NB4 (cell line): ENCODE results near the gene CFAP58.

Experiments
- CTCF ChIP-seq: IDR thresholded peaks from one replicate; pipeline ENCODE4 v1.5.1; 2012; ENCODE audit warnings: low read depth, low read length
- MAX ChIP-seq: IDR thresholded peaks from 2 replicates; pipeline ENCODE4 v1.6.1; 2011; ENCODE audit warnings: low read depth, low read length
- POLR2A ChIP-seq: IDR thresholded peaks from 2 replicates; pipeline ENCODE4 v1.6.1; 2011; ENCODE audit warnings: mild to moderate bottlenecking; ENCODE audit not compliant: insufficient read length; ENCODE audit errors: extremely low read depth

GRCh38 chr10:104424719-104425118, 71.1 kb downstream of the CFAP58 start:
- no peak for TF ChIP-seq CTCF
- no peak for TF ChIP-seq POLR2A
- TF ChIP-seq MAX = no peak
